B cell (primary cell): ENCODE results near the gene TAPBPL. TPM values are rescaled to one million over a fixed set of nuclear protein-coding genes. Genes with fewer than 3 reads are reported as not detected.
"Not testable (repeated sequence)": the region's sequence is repeated elsewhere in the genome, so short reads cannot be mapped to it uniquely, and the experiment has no call there.

Source experiments
- ATAC-seq: fragments of 200-7000 bp; cut with Tn5 transposase; one replicate; pipeline ENCODE4 v1.10.0; 2021; ENCODE audit warnings: low read depth, mild to moderate bottlenecking, moderate number of reproducible peaks, moderate library complexity
- CTCF ChIA-PET: fragments of 350-600 bp; sonication (Branson Sonifier 250); formaldehyde crosslinking; loops from one replicate; lab custom pipeline; 2021; ENCODE audit warnings: antibody characterized with exemption, inconsistent platforms; lab: Charles Lee
- POLR2A ChIA-PET: fragments of 350-600 bp; sonication (Branson Sonifier 250); formaldehyde crosslinking; loops from one replicate; lab custom pipeline; 2021; ENCODE audit warnings: antibody characterized with exemption; lab: Charles Lee
- DNase-seq: peaks from one replicate; pipeline ENCODE4 v3.0.0; 2013
- H2AFZ ChIP-seq: 2 replicates; pipeline ENCODE4 v1.6.1; 2012; ENCODE audit warnings: mild to moderate bottlenecking, low read depth, low read length; ENCODE audit not compliant: insufficient read depth, poor library complexity, severe bottlenecking
- H3K27ac ChIP-seq, 2 donors: 1 replicate in 1 of 2; 2 replicates in 1 of 2; pipeline ENCODE4 v1.5.1; 2012 to 2013; ENCODE audit warnings: low read length in 2 of 2, mild to moderate bottlenecking in 2 of 2, moderate library complexity in 1 of 2
- H3K27me3 ChIP-seq, 4 experiments: fragments of 200-600 bp in 1 of 4; sonication (generic) in 1 of 4; replicated peaks in 1 of 4; 1 replicate in 2 of 4; 2 replicates in 2 of 4; pipeline versions ENCODE4 v1.6.1 to v1.7.0; 2013 to 2016; ENCODE audit warnings: low read length in 3 of 4, mild to moderate bottlenecking in 2 of 4, mixed read lengths in 1 of 4, moderate library complexity in 1 of 4; ENCODE audit not compliant: insufficient read depth in 4 of 4, control insufficient read depth in 3 of 4; ENCODE audit errors: control extremely low read depth in 1 of 4
- H3K36me3 ChIP-seq, 2 experiments: replicated peaks in 1 of 2; 1 replicate in 1 of 2; 2 replicates in 1 of 2; pipeline versions ENCODE4 v1.6.1 to v1.7.1; 2013; ENCODE audit warnings: low read length in 1 of 2; ENCODE audit not compliant: insufficient read depth in 2 of 2, control insufficient read depth in 1 of 2; ENCODE audit errors: control extremely low read depth in 1 of 2, extremely low read depth in 1 of 2
- H3K4me1 ChIP-seq, 2 donors: fragments of 200-600 bp in 1 of 2; sonication (generic) in 1 of 2; 1 replicate in 1 of 2; 2 replicates in 1 of 2; pipeline versions ENCODE4 v1.5.1 to v1.6.1; 2013 to 2017; ENCODE audit warnings: low read length in 2 of 2; ENCODE audit not compliant: control insufficient read depth in 2 of 2, insufficient read depth in 2 of 2
- H3K4me2 ChIP-seq: replicated peaks from 2 replicates; pipeline ENCODE3; 2012; ENCODE audit warnings: mild to moderate bottlenecking, low read depth, low read length; ENCODE audit not compliant: poor library complexity, severe bottlenecking
- H3K4me3 ChIP-seq, 5 experiments: fragments of 200-600 bp in 1 of 5; sonication (generic) in 1 of 5; 1 replicate in 3 of 5; 2 replicates in 2 of 5; pipeline versions ENCODE4 v1.5.1 to v1.7.0; 2011 to 2016; ENCODE audit warnings: low read length in 4 of 5, mild to moderate bottlenecking in 4 of 5, low read depth in 2 of 5, control low read depth in 1 of 5, moderate library complexity in 1 of 5; ENCODE audit not compliant: insufficient read depth in 1 of 5; ENCODE audit errors: control extremely low read depth in 1 of 5, extremely low read depth in 1 of 5
- H3K79me2 ChIP-seq: fragments of 200-600 bp; sonication (generic); one replicate; pipeline ENCODE4 v1.6.0; 2016; ENCODE audit warnings: low read length; ENCODE audit not compliant: control insufficient read depth, insufficient read depth
- H3K9ac ChIP-seq: fragments of 200-600 bp; sonication (generic); 2 replicates; pipeline ENCODE4 v1.6.1; 2017; ENCODE audit warnings: mild to moderate bottlenecking, low read length, moderate library complexity
- H3K9me3 ChIP-seq, 3 donors: one replicate each; pipeline versions ENCODE4 v1.6.1 to v1.7.1; 2013; ENCODE audit warnings: low read length in 2 of 3; ENCODE audit not compliant: control insufficient read depth in 2 of 3, insufficient read depth in 1 of 3; ENCODE audit errors: control extremely low read depth in 1 of 3
- H4K20me1 ChIP-seq: 2 replicates; pipeline ENCODE4 v1.6.0; 2012; ENCODE audit warnings: mild to moderate bottlenecking, low read length; ENCODE audit not compliant: insufficient read depth, control insufficient read depth, poor library complexity, severe bottlenecking
- H3K27ac Mint-ChIP-seq: one replicate; pipeline ENCODE4 v1.8.0; 2021; ENCODE audit warnings: mixed read lengths
- H3K27me3 Mint-ChIP-seq: one replicate; pipeline ENCODE4 v1.8.0; 2021; ENCODE audit warnings: mixed read lengths
- H3K4me1 Mint-ChIP-seq: one replicate; pipeline ENCODE4 v1.8.0; 2021; ENCODE audit warnings: mixed read lengths
- H3K4me3 Mint-ChIP-seq: one replicate; pipeline ENCODE4 v1.8.0; 2021; ENCODE audit warnings: mixed read lengths
- H3K9me3 Mint-ChIP-seq: one replicate; pipeline ENCODE4 v1.8.0; 2022; ENCODE audit warnings: mixed read lengths; ENCODE audit not compliant: insufficient read depth
- CTCF ChIP-seq: fragments of 200-600 bp; IDR thresholded peaks from one replicate; pipeline ENCODE4 v1.8.0; 2022; ENCODE audit warnings: antibody characterized with exemption, mild to moderate bottlenecking
- EZH2 ChIP-seq: IDR thresholded peaks from 2 replicates; pipeline ENCODE4 v1.6.1; 2012; ENCODE audit warnings: borderline replicate concordance, low read depth, mild to moderate bottlenecking, moderate library complexity, low read length; ENCODE audit not compliant: insufficient read depth, poor library complexity, severe bottlenecking
- WGBS: methylation state at CpG from one replicate; pipeline ENCODE4 v1.1.5; 2013; ENCODE audit warnings: missing lambda C conversion rate; ENCODE audit not compliant: insufficient coverage; 5-methylcytosine and 5-hydroxymethylcytosine counted together
- intact Hi-C: fragments of 100-400 bp; cut with micrococcal nuclease; formaldehyde crosslinking; loops from one replicate; pipeline ENCODE4 v1.10.0; 2022
- polyA plus RNA-seq: library from polyadenylated mRNA; depleted of rRNA; stranded (reverse); fragments of >200 nt; gene quantifications from 2 replicates; pipeline ENCODE4 v1.2.3, GENCODE V29; 2012
- total RNA-seq, 2 donors: library from RNA; stranded (reverse); fragments of 120-200 nt in 1 of 2; gene quantifications; 1 replicate in 1 of 2; 2 replicates in 1 of 2; pipeline versions ENCODE4 v1.2.3 to v1.2.4, GENCODE V29; 2013 to 2022

Gene TAPBPL
- total and polyA plus RNA-seq, 2 donors (not counting 1 experiment from before 2014, with no cell fraction given), result 80.5 to 103 TPM

GRCh38 chr12:6472491-6472890 is 20.6 kb downstream of the TAPBPL start:
- intact Hi-C loops, result no loop called here
- H3K27me3 Mint-ChIP-seq, result peaks cover 9% of the 10 kb centered on the region
- Histone ChIP-seq H3K4me2 (no peak overlapping the region), H3K9ac (no peak overlapping the region), H3K79me2 (peaks cover 30% of the 10 kb centered on the region), H3K9me3 (no peaks in the 10 kb centered on the region), H3K4me3 (no peak overlapping the region), H2AFZ (no peak overlapping the region), H3K27me3 (no peaks in the 10 kb centered on the region), H3K27ac (no peak overlapping the region), H3K36me3 (peaks cover 0 to 5% of the 10 kb centered on the region in 2 experiments), H4K20me1 (peaks cover 9% of the 10 kb centered on the region), H3K4me1 (peaks cover 23 to 30% of the 10 kb centered on the region in 2 donors)
- no peaks in the 10 kb centered on the region for H3K9me3 Mint-ChIP-seq
- ChIA-PET CTCF (interaction anchor here (2.6 to 6.0 kb wide), 2 partner anchors 48 to 63 kb away, joined by 7 to 67 read pairs; no protein-coding TSS in a partner anchor), POLR2A (interaction anchor here (3.1 kb wide), 1 partner anchor 63 kb away, joined by 32 read pairs; the partner anchor contains the start of gene GAPDH)
- H3K27ac Mint-ChIP-seq, result no peak overlapping the region
- peaks cover 32% of the 10 kb centered on the region for H3K4me1 Mint-ChIP-seq
- no peak overlapping the region for H3K4me3 Mint-ChIP-seq
- 98% methylated on average over 9 of the region's 11 CpGs for WGBS
- TF ChIP-seq EZH2 (no peak), CTCF (no peak)
- DNase-seq, result no peak
- no peak for ATAC-seq

- H2AFZ ChIP-seq, H3K4me1 Mint-ChIP-seq, H3K36me3 ChIP-seq, POLR2A ChIA-PET, H4K20me1 ChIP-seq, H3K9ac ChIP-seq, DNase-seq, H3K9me3 Mint-ChIP-seq, H3K27ac ChIP-seq, intact Hi-C loops, H3K79me2 ChIP-seq, CTCF ChIA-PET, H3K4me3 ChIP-seq, ATAC-seq, H3K4me2 ChIP-seq, H3K27me3 ChIP-seq, H3K27ac Mint-ChIP-seq, H3K9me3 ChIP-seq, H3K4me1 ChIP-seq, H3K4me3 Mint-ChIP-seq: not testable (repeated sequence)
- H3K27me3 Mint-ChIP-seq, result peaks cover 18% of the 10 kb centered on the region
- 94% methylated on average over 24 of the region's 48 CpGs for WGBS
These were observed 23.6 kb downstream of the TAPBPL start for GRCh38 chr12:6475233-6475975.
